PC-9 (cell line): ENCODE measurements around the gene PDGFD. TPM values are rescaled to one million over a fixed set of nuclear protein-coding genes. Genes with fewer than 3 reads are reported as not detected.

Experiments used
- BruUV-seq: library from RNA; stranded (reverse); fragments of 400-500 nt; replicated peaks from 2 replicates; lab custom pipeline; 2021; lab: Mats Ljungman, UMichigan
- CTCF ChIA-PET: fragments of 300-600 bp; sonication (Branson Sonifier 250); formaldehyde crosslinking; loops from one replicate; lab custom pipeline; 2022; ENCODE audit warnings: antibody characterized with exemption; lab: Charles Lee
- POLR2A ChIA-PET: fragments of 300-600 bp; sonication (Branson Sonifier 250); formaldehyde crosslinking; loops from one replicate; lab custom pipeline; 2022; ENCODE audit warnings: antibody characterized with exemption; ENCODE audit not compliant: unreplicated experiment; lab: Charles Lee
- DNase-seq, 2 experiments: peaks; one replicate each; pipeline versions ENCODE4 v3.0.0 to v3.0.0-alpha.2; 2015 to 2022; ENCODE audit warnings: mixed read lengths in 1 of 2
- H2AFZ ChIP-seq: fragments of 200-600 bp; sonication (generic); 2 replicates; pipeline ENCODE4 v1.8.1; 2017; ENCODE audit warnings: antibody characterized with exemption
- H3F3A ChIP-seq: fragments of 200-600 bp; sonication (generic); 2 replicates; pipeline ENCODE4 v1.8.1; 2017; ENCODE audit warnings: antibody characterized with exemption, mild to moderate bottlenecking, low read depth; ENCODE audit not compliant: insufficient read depth
- H3K27ac ChIP-seq: fragments of 200-600 bp; sonication (generic); 2 replicates; pipeline ENCODE4 v1.6.1; 2016; ENCODE audit warnings: mixed run types
- H3K27me3 ChIP-seq: fragments of 200-600 bp; sonication (generic); 2 replicates; pipeline ENCODE4 v1.6.1; 2016; ENCODE audit warnings: low read depth, mixed run types; ENCODE audit not compliant: insufficient read depth
- H3K36me3 ChIP-seq: fragments of 200-600 bp; sonication (generic); 2 replicates; pipeline ENCODE4 v1.6.1; 2016; ENCODE audit warnings: low read depth, mixed run types
- H3K4me1 ChIP-seq: fragments of 200-600 bp; sonication (generic); replicated peaks from 2 replicates; pipeline ENCODE4 v1.6.1; 2016; ENCODE audit warnings: mixed run types; ENCODE audit not compliant: insufficient read depth
- H3K4me2 ChIP-seq: fragments of 200-600 bp; sonication (generic); 2 replicates; pipeline ENCODE4 v1.6.1; 2017; ENCODE audit warnings: mixed run types
- H3K4me3 ChIP-seq: fragments of 200-600 bp; sonication (generic); 2 replicates; pipeline ENCODE4 v1.6.1; 2016; ENCODE audit warnings: mixed run types
- H3K79me2 ChIP-seq: fragments of 200-600 bp; sonication (generic); 2 replicates; pipeline ENCODE4 v1.6.1; 2017; ENCODE audit warnings: low read depth, mixed run types
- H3K9me2 ChIP-seq: fragments of 200-600 bp; sonication (generic); 2 replicates; pipeline ENCODE4 v1.8.1; 2017; ENCODE audit warnings: mild to moderate bottlenecking; ENCODE audit not compliant: insufficient read depth
- H3K9me3 ChIP-seq: fragments of 200-600 bp; sonication (generic); 2 replicates; pipeline ENCODE4 v1.8.1; 2016; ENCODE audit warnings: low read depth; ENCODE audit not compliant: insufficient read depth
- H4K20me1 ChIP-seq: fragments of 200-600 bp; sonication (generic); 2 replicates; pipeline ENCODE4 v1.8.1; 2017; ENCODE audit not compliant: insufficient read depth
- EZH2 ChIP-seq: fragments of 200-600 bp; sonication (generic); IDR thresholded peaks from 2 replicates; pipeline ENCODE4 v1.8.0; 2017; ENCODE audit warnings: antibody characterized with exemption, low read depth
- intact Hi-C: fragments of 100-400 bp; cut with micrococcal nuclease; formaldehyde crosslinking; loops from one replicate; pipeline ENCODE4 v1.10.0; 2022; ENCODE audit not compliant: unreplicated experiment
- total RNA-seq: library from RNA; stranded (reverse); gene quantifications from 2 replicates; pipeline ENCODE4 v1.2.3, GENCODE V29; 2021
- TF ChIP-seq, protein P1 (sequence below): fragments of 200-600 bp; sonication (generic); conservative IDR thresholded peaks from 2 replicates; pipeline ENCODE4 v1.6.1; 2017; ENCODE audit warnings: mixed run types, antibody characterized with exemption, mild to moderate bottlenecking, moderate library complexity

Gene PDGFD
- total RNA-seq, 1 experiment from 2014 or later, result 6.1 TPM

DNA sequence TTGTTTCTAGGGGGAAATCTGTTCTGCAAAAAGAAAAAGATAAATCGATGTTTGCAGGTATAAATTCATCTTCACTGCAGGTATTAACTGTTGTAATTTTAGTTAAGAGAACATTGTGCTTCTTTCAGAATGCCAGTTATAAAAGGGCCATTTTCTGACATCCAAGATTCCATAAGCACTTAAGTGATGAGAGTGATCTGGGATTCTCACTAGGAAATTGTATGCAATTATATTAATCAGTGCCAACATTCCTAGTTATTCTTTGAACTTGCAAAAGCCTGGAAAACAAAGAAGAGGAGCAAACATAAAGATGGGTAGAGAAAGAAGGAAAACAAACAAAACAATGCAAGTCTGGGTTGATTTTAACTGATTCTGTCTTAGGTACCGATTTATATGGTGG lies 122.2 kb downstream of the PDGFD start:
- Histone ChIP-seq H3K4me1 (no peaks in the 10 kb centered on the region), H3K4me3 (no peak overlapping the region), H3K9me3 (no peaks in the 10 kb centered on the region), H4K20me1 (no peaks in the 10 kb centered on the region), H3K79me2 (no peaks in the 10 kb centered on the region), H3K36me3 (no peaks in the 10 kb centered on the region), H3K27ac (no peak overlapping the region), H3K4me2 (no peak overlapping the region), H2AFZ (no peak overlapping the region), H3F3A (no peaks in the 10 kb centered on the region), H3K9me2 (no peaks in the 10 kb centered on the region), H3K27me3 (no peaks in the 10 kb centered on the region)
- BruUV-seq, result no TSS peak
- ChIA-PET POLR2A (no interaction called here), CTCF (no interaction called here)
- DNase-seq, result no peak
- no peak for TF ChIP-seq EZH2
- TF ChIP-seq, protein P1, sequence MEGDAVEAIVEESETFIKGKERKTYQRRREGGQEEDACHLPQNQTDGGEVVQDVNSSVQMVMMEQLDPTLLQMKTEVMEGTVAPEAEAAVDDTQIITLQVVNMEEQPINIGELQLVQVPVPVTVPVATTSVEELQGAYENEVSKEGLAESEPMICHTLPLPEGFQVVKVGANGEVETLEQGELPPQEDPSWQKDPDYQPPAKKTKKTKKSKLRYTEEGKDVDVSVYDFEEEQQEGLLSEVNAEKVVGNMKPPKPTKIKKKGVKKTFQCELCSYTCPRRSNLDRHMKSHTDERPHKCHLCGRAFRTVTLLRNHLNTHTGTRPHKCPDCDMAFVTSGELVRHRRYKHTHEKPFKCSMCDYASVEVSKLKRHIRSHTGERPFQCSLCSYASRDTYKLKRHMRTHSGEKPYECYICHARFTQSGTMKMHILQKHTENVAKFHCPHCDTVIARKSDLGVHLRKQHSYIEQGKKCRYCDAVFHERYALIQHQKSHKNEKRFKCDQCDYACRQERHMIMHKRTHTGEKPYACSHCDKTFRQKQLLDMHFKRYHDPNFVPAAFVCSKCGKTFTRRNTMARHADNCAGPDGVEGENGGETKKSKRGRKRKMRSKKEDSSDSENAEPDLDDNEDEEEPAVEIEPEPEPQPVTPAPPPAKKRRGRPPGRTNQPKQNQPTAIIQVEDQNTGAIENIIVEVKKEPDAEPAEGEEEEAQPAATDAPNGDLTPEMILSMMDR, result no peak
- intact Hi-C loops, result no loop called here

DNA sequence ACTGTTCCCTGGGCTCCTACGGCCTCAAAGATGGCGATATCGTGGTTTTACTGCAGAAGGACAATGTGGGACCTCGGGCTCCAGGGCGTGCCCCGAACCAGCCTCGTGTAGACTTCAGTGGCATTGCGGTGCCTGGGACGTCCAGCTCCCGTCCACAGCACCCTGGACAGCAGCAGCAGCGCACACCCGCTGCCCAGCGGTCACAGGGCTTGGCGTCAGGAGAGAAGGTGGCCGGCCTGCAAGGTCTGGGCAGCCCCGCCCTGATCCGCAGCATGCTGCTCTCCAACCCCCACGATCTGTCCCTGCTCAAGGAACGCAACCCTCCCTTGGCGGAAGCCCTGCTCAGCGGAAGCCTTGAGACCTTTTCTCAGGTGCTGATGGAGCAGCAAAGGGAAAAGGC lies 127.0 kb downstream of the PDGFD start:
- Histone ChIP-seq H3K27ac (no peak overlapping the region), H3K9me3 (no peaks in the 10 kb centered on the region), H3K36me3 (no peaks in the 10 kb centered on the region), H4K20me1 (no peaks in the 10 kb centered on the region), H3K4me3 (no peak overlapping the region), H3K79me2 (no peaks in the 10 kb centered on the region), H3K27me3 (no peaks in the 10 kb centered on the region), H3K4me2 (no peak overlapping the region), H3K9me2 (no peaks in the 10 kb centered on the region), H3K4me1 (peaks cover 15% of the 10 kb centered on the region), H3F3A (peaks cover 6% of the 10 kb centered on the region; the same call in 1 of the 2 replicates), H2AFZ (no peak overlapping the region)
- no peak for DNase-seq
- ChIA-PET POLR2A (no interaction called here), CTCF (no interaction called here)
- BruUV-seq, result no TSS peak
- TF ChIP-seq, protein P1, result no peak
- TF ChIP-seq EZH2, result no peak
- intact Hi-C loops, result no loop called here

DNA sequence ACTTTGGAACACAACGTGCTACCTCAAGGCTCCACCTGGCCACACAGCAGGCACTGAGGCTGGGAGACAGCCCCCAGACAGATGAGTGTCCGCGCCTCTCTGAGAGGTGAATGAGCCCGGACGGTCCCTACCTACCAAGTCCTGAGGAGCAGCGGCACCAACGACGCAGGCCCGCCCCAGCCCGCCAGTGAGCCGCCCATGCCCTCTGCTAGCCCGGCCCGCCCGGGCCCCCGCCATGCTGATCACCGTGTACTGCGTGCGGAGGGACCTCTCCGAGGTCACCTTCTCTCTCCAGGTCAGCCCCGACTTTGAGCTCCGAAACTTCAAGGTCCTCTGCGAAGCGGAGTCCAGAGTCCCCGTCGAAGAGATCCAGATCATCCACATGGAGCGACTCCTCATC lies 127.4 kb downstream of the PDGFD start, which contains the start of gene DDI1:
Gene DDI1, plus strand, starts transcription at position 53 of the 400 bp plus-strand sequence. Its CDS starts 183 bp downstream, at position 236.
- Histone ChIP-seq H2AFZ (no peak within 1 kb of the TSS), H4K20me1 (no peaks in the 10 kb centered on the region), H3K4me3 (no peak within 1 kb of the TSS), H3K4me2 (no peak within 1 kb of the TSS), H3K27me3 (no peaks in the 10 kb centered on the region), H3K79me2 (no peaks in the 10 kb centered on the region), H3K36me3 (no peaks in the 10 kb centered on the region), H3K27ac (no peak within 1 kb of the TSS), H3F3A (peaks cover 6% of the 10 kb centered on the region; the same call in 1 of the 2 replicates), H3K9me2 (no peaks in the 10 kb centered on the region), H3K9me3 (no peaks in the 10 kb centered on the region), H3K4me1 (peaks cover 15% of the 10 kb centered on the region)
- intact Hi-C loops, result no loop called here
- BruUV-seq, result no TSS peak
- DNase-seq, result no peak
- TF ChIP-seq EZH2, result no peak
- TF ChIP-seq, protein P1, result no peak
- ChIA-PET POLR2A (no interaction called here), CTCF (no interaction called here)
